CD4-positive, alpha-beta T cell (primary cell): ENCODE measurements around the gene HNRNPH3. TPM values are rescaled to one million over a fixed set of nuclear protein-coding genes. Genes with fewer than 3 reads are reported as not detected.
A peak's percentile ranks its signal among the peaks of the same experiment; 100 is the strongest.

Experiments used
- ATAC-seq: fragments of 200-7000 bp; cut with Tn5 transposase; one replicate; pipeline ENCODE4 v1.10.0; 2022; ENCODE audit warnings: mild to moderate bottlenecking; ENCODE audit not compliant: poor library complexity
- CTCF ChIA-PET: fragments of 350-600 bp; sonication (Branson Sonifier 250); formaldehyde crosslinking; loops from one replicate; lab custom pipeline; 2021; ENCODE audit warnings: antibody characterized with exemption, inconsistent platforms; lab: Charles Lee
- POLR2A ChIA-PET: fragments of 350-600 bp; sonication (Branson Sonifier 250); formaldehyde crosslinking; loops from one replicate; lab custom pipeline; 2021; ENCODE audit warnings: antibody characterized with exemption, inconsistent platforms; lab: Charles Lee
- DNase-seq, 14 experiments: peaks; one replicate each; pipeline ENCODE4 v3.0.0-alpha.2; 2013 to 2020; ENCODE audit warnings: mixed read lengths in 2 of 14
- H3K27ac ChIP-seq, 2 donors: one replicate each; pipeline versions ENCODE4 v1.5.1 to v1.7.0; 2013; ENCODE audit warnings: low read length in 2 of 2, low read depth in 1 of 2, mild to moderate bottlenecking in 1 of 2
- H3K27me3 ChIP-seq, 2 experiments: 1 replicate in 1 of 2; 2 replicates in 1 of 2; pipeline versions ENCODE4 v1.6.1 to v1.7.0; 2013; ENCODE audit warnings: low read length in 2 of 2, control low read depth in 1 of 2, mild to moderate bottlenecking in 1 of 2, moderate library complexity in 1 of 2; ENCODE audit not compliant: insufficient read depth in 2 of 2, control insufficient read depth in 1 of 2
- H3K36me3 ChIP-seq: one replicate; pipeline ENCODE4 v1.6.1; 2013; ENCODE audit warnings: low read length, control low read depth; ENCODE audit not compliant: insufficient read depth
- H3K4me1 ChIP-seq: one replicate; pipeline ENCODE4 v1.6.1; 2013; ENCODE audit warnings: low read length, control low read depth; ENCODE audit not compliant: insufficient read depth
- H3K4me3 ChIP-seq: one replicate; pipeline ENCODE4 v1.5.1; 2013; ENCODE audit warnings: mild to moderate bottlenecking, low read length, moderate library complexity
- H3K9me3 ChIP-seq, 2 experiments: 1 replicate in 1 of 2; 2 replicates in 1 of 2; pipeline versions ENCODE4 v1.6.1 to v1.7.0; 2013; ENCODE audit warnings: low read length in 2 of 2, mild to moderate bottlenecking in 2 of 2, control low read depth in 1 of 2, moderate library complexity in 1 of 2; ENCODE audit not compliant: control insufficient read depth in 1 of 2, insufficient read depth in 1 of 2
- H3K27ac Mint-ChIP-seq: one replicate; pipeline ENCODE4 v1.8.0; 2020; ENCODE audit warnings: mixed read lengths
- H3K27me3 Mint-ChIP-seq: one replicate; pipeline ENCODE4 v1.8.0; 2021; ENCODE audit warnings: mixed read lengths
- H3K36me3 Mint-ChIP-seq: one replicate; pipeline ENCODE4 v1.8.0; 2021; ENCODE audit warnings: low read depth, mixed read lengths
- H3K4me1 Mint-ChIP-seq: one replicate; pipeline ENCODE4 v1.8.0; 2021; ENCODE audit warnings: low read depth, mixed read lengths
- H3K4me3 Mint-ChIP-seq: one replicate; pipeline ENCODE4 v1.8.0; 2020; ENCODE audit warnings: mild to moderate bottlenecking, mixed read lengths
- H3K9me3 Mint-ChIP-seq: one replicate; pipeline ENCODE4 v1.8.0; 2020; ENCODE audit warnings: mixed read lengths
- intact Hi-C, 2 experiments: fragments of 100-400 bp; cut with DNase I in 1 of 2; cut with micrococcal nuclease in 1 of 2; formaldehyde crosslinking; loops; one replicate each; pipeline versions ENCODE4 v1.15.1 to v1.9.0; 2023 to 2025; cut with DNase I, micrococcal nuclease
- total RNA-seq, 174 experiments: library from RNA in 2 of 174; stranded (reverse) in 2 of 174; gene quantifications; one replicate each; pipeline ENCODE4 v1.2.3 and lab custom pipeline; 2021 to 2026
- TF ChIP-seq, protein P1 (sequence below): fragments of 200-600 bp; IDR thresholded peaks from one replicate; pipeline ENCODE4 v1.8.0; 2022; ENCODE audit warnings: antibody characterized with exemption, mild to moderate bottlenecking

The HNRNPH3 gene
- total RNA-seq, 2 experiments from 2014 or later = 227 to 228 TPM

DNA sequence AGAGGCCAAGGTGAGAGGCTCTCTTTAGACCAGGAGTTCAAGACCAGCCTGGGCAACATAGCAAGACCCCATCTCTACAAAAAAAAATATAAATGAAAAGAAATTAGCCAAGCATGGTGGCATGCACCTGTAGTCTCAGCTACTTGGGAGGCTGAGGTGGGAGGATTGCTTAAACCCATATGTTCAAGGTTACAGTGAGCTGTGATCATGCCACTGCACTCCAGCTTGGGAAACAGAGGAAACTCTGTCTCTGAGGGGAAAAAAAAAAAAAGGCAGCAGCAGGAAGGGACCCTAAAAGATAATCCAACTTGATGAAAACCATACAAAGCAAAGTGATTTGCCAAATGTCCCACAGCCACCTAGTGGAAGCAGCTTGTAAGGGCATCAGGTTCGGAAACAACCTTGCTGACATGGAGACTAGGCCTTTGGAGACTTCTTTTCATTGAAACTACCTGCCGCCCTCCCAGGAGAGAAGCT, 16.4 kb downstream of the HNRNPH3 start:
- intact Hi-C loops = loop anchor here (1.0 to 2.0 kb wide), 3 partner anchors 14 to 136 kb away; no protein-coding TSS in a partner anchor
- Histone ChIP-seq H3K4me3 (no peak overlapping the region), H3K4me1 (peaks cover 3% of the 10 kb centered on the region), H3K36me3 (peaks cover 37% of the 10 kb centered on the region), H3K27me3 (no peaks in the 10 kb centered on the region), H3K27ac (no peak overlapping the region), H3K9me3 (no peaks in the 10 kb centered on the region)
- Mint-ChIP-seq H3K9me3 (no peaks in the 10 kb centered on the region), H3K27ac (peak overlapping the region; percentile 73), H3K4me3 (no peak overlapping the region), H3K27me3 (no peaks in the 10 kb centered on the region), H3K36me3 (peaks cover 60% of the 10 kb centered on the region), H3K4me1 (peaks cover 6% of the 10 kb centered on the region)
- POLR2A ChIA-PET = interaction anchor here (0.6 to 3.1 kb wide), 5 partner anchors 9 to 463 kb away, joined by 3 to 35 read pairs (median 5); partner anchors contain the start of genes HNRNPH3 and PBLD
- TF ChIP-seq, protein P1, sequence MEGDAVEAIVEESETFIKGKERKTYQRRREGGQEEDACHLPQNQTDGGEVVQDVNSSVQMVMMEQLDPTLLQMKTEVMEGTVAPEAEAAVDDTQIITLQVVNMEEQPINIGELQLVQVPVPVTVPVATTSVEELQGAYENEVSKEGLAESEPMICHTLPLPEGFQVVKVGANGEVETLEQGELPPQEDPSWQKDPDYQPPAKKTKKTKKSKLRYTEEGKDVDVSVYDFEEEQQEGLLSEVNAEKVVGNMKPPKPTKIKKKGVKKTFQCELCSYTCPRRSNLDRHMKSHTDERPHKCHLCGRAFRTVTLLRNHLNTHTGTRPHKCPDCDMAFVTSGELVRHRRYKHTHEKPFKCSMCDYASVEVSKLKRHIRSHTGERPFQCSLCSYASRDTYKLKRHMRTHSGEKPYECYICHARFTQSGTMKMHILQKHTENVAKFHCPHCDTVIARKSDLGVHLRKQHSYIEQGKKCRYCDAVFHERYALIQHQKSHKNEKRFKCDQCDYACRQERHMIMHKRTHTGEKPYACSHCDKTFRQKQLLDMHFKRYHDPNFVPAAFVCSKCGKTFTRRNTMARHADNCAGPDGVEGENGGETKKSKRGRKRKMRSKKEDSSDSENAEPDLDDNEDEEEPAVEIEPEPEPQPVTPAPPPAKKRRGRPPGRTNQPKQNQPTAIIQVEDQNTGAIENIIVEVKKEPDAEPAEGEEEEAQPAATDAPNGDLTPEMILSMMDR = peak; percentile 76
- DNase-seq = peak; percentile 14 to 76 (median 30)
- CTCF ChIA-PET = interaction anchor here (0.6 to 2.7 kb wide), 20 partner anchors 10 to 582 kb away, joined by 3 to 19 read pairs (median 4); partner anchors contain the start of genes HNRNPH3 and PBLD
- ATAC-seq = peak; percentile 86

DNA sequence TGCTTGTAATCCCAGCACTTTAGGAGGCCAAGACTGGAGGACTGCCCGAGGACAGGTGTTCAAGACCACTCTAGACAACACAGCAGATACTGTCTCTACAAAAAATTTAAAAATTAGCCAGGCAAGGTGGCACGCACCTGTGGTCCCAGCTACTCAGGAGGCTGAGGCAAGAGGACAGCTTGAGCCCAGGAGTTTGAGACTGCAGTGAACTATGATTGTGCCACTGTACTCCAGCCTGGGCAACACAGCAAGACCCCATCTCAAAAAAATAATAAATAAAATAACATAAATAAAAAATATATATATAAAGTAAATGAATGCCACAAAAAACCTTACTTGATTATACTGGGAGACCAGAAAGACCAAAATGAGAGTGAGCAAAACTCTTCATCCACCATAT, 21.7 kb downstream of the HNRNPH3 start:
- ATAC-seq = no peak
- no peak for DNase-seq
- no peaks in the 10 kb centered on the region for H3K27me3 Mint-ChIP-seq

DNA sequence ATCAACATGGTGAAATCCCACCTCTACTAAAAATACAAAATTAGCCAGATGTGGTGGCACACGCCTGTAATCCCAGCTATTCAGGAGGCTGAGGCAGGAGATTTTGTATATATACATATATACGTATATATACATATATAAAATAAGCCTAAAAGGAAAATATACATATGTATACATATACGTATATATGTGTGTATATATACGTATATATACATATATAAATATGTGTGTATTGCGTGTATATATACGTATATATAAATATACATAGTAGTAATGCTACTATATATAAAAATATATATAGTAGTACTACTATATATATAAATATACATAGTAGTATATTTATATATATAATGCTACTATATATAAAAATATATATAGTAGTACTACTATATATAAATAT, 27.3 kb downstream of the HNRNPH3 start:
- H3K4me3 Mint-ChIP-seq = no peak overlapping the region
- H3K27me3 Mint-ChIP-seq = no peaks in the 10 kb centered on the region
- DNase-seq (no peak), ATAC-seq (no peak)
- H3K4me3 ChIP-seq = no peak overlapping the region
- ChIA-PET POLR2A (no interaction called here), CTCF (no interaction called here)
- peaks cover 43% of the 10 kb centered on the region for H3K36me3 Mint-ChIP-seq
- no peaks in the 10 kb centered on the region for H3K4me1 Mint-ChIP-seq
- H3K36me3 ChIP-seq = peaks cover 29% of the 10 kb centered on the region
- no peak overlapping the region for H3K27ac Mint-ChIP-seq
- no peak overlapping the region for H3K27ac ChIP-seq
- intact Hi-C loops = no loop called here
- no peaks in the 10 kb centered on the region for H3K9me3 ChIP-seq
- H3K9me3 Mint-ChIP-seq = no peaks in the 10 kb centered on the region
- TF ChIP-seq, protein P1 = no peak
- H3K27me3 ChIP-seq = no peaks in the 10 kb centered on the region
- no peaks in the 10 kb centered on the region for H3K4me1 ChIP-seq

More for the DNA sequence above, 21.7 kb downstream of the HNRNPH3 start:
- Histone ChIP-seq H3K4me3 (no peak overlapping the region), H3K27ac (no peak overlapping the region), H3K4me1 (peaks cover 2% of the 10 kb centered on the region), H3K27me3 (no peaks in the 10 kb centered on the region), H3K9me3 (no peaks in the 10 kb centered on the region), H3K36me3 (peaks cover 24% of the 10 kb centered on the region)
- Mint-ChIP-seq H3K9me3 (no peaks in the 10 kb centered on the region), H3K36me3 (peaks cover 40% of the 10 kb centered on the region), H3K4me1 (peaks cover 3% of the 10 kb centered on the region), H3K27ac (no peak overlapping the region), H3K4me3 (no peak overlapping the region)
- intact Hi-C loops = no loop called here
- TF ChIP-seq, protein P1 = no peak
- CTCF ChIA-PET = no interaction called here
- POLR2A ChIA-PET = no interaction called here
